Stimulated activated CD8-positive, alpha-beta memory T cell treated with anti-CD3 and anti-CD28 coated beads, Interleukin-4, amount 100 ng/mL, for 24 hours (primary cell): ENCODE data around the gene GDF15.

Experiments used
- DNase-seq: peaks from one replicate; pipeline ENCODE4 v3.0.0-alpha.2; 2020; ENCODE audit warnings: low read depth

GDF15 gene

GRCh38 chr19:18430417-18431144 is 44.6 kb downstream of the GDF15 start:
- no peak for DNase-seq

GRCh38 chr19:18431351-18432197 is 45.6 kb downstream of the GDF15 start:
- no peak for DNase-seq

- DNase-seq, result no peak
Measured at GRCh38 chr19:18432275-18433014, 46.5 kb downstream of the GDF15 start.

DNA sequence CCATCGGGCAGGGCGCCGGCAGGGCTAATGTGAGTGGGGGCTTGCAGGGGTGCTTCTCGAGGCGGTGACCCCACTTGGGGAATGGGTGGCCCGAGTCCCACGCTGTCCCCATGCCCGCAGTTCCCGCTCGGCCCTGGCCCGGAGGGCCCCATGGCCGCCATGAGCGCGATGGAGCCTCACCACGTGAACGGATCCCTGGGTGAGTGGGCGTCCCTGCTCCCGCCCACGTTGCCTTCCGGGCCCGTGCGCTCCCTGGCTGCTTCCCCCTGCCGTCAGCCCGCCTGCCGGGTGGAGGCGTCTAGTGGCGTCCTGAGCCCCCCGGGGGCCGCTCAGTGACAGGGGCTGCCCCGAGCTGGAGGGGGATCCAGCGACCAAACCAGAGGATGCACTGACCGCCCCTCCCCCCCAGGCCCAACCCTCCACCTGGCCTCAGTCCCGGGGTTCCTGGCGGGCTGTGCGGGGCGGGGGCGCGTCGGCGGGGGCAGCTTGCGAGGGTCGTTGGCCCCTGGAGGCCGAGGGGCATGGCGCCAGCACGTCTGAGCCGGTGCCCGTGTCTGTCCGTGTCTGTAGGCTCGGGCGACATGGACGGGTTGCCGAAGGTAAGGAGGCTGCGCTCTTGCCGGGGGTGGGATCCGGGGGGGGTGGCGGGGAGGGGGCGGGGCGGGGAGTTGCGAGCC is 47.2 kb downstream of the GDF15 start:
- no peak for DNase-seq

GRCh38 chr19:18433735-18434398 is 47.9 kb downstream of the GDF15 start:
- DNase-seq, result no peak

DNA sequence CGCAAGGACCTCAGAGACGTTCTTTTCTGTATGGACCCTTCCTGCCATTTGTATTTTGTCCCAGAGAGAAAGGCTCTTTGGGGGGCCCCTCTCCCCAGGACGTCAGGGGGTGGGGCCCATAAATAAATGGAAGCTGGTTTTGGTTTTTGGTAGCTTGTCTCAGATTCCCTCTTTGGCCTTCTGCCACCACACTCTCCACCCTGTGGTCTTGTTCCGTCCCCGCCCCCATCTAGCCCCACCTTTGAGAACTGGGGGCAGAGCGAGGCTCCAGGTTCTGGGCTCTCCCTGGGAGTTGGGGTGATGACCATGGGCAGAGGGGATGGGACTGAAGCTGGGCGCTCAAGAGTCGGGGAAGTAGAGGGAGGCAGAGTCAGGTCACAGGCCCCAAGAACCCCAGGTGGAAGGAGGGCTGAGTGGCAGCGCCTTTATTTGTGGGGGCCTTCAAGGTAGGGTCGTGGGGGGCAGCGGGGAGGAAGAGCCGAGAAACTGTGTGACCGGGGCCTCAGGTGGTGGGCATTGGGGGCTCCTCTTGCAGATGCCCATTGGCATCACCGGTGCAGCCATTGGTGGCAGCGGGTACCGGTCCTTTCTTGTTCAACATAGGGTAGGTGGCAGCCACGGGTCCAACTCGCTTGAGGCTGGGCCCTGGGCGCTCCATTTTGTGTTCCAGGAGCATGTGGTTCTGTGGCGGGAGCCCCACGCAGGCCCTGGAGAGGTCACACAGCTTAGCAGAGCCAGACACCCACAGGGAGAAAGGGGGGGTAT is 48.6 kb downstream of the GDF15 start:
- DNase-seq, result no peak

GRCh38 chr19:18435178-18435841 is 49.4 kb downstream of the GDF15 start:
- no peak for DNase-seq

DNA sequence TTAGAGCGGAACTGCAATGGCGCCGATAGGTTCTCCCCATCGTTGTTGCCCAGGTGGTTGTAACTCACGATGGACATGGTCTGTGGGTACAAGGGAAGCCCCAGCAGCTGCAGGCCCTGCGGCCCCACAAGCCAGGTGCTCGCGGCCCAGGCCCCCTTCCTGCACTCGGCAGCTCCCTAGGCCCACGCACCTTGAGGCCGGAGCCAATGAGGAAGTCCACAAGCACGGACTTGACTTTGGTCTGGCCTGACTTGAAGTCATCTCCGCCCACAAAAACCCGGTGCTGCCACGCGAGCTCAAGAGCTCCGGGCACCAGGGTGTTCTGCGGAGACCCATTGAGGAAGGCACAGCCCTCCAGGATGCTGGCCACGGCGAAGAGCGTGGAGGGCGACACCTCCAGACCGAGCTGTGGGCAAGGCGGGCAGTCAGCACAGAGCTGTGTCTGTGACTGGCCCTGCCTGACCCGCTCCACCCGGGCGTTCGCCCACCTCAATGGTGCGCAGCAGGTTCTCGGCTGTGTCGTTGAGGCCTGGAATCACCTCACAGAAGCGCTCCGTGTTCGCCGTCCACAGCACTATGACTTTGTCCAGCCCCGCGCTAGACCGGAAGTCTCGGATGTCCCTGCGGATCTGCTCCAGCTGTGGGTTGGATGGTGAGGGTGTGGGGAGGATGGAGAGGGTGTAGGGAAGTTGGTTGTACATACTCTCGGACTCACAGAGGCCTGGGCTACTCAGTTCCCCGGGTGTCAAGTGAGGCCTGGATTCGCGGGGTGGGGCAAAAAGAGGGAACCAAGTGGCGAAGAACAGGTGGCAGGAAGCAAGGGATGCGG is 50.1 kb downstream of the GDF15 start:
- DNase-seq, result no peak

DNA sequence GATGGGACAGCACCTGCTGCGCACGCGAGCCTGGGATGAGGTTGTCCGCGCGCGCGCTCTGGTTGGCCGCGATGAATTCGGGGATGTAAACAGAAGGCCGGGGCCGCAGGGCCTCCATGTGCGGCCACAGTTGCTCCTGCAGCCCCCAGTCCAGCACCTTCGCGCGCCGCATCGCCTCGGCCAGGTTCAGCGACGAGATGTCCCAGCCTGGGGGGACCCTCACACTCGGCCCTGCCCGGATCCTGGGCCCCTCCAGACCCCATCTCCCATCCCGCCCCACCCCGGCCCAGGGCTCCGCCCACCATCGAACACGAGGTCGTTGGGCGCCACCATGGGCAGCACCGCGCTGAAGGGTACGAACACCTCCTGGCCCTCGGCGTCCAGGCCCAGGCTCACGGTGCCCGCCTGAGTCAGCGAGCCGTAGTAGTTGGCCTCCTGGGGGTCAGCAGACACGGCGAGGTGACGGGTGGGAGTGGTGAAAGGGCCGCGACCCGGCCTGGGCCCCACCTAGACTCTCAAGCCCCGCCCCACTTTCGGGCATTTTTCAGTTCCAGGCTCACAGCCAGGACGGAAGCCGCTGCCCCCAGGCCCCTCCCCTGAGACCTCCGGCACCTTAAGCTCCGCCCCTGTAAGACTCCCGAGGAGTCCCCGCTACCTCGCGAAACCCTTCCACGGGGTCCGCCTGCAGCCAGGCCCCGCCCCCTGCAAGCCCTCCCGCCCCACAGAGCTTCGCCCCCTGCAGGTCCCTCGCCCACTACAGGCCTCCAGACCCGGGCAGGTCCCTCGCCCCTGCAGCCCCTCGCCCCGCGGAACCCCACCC is 50.9 kb downstream of the GDF15 start:
- peak; percentile 76 for DNase-seq

DNA sequence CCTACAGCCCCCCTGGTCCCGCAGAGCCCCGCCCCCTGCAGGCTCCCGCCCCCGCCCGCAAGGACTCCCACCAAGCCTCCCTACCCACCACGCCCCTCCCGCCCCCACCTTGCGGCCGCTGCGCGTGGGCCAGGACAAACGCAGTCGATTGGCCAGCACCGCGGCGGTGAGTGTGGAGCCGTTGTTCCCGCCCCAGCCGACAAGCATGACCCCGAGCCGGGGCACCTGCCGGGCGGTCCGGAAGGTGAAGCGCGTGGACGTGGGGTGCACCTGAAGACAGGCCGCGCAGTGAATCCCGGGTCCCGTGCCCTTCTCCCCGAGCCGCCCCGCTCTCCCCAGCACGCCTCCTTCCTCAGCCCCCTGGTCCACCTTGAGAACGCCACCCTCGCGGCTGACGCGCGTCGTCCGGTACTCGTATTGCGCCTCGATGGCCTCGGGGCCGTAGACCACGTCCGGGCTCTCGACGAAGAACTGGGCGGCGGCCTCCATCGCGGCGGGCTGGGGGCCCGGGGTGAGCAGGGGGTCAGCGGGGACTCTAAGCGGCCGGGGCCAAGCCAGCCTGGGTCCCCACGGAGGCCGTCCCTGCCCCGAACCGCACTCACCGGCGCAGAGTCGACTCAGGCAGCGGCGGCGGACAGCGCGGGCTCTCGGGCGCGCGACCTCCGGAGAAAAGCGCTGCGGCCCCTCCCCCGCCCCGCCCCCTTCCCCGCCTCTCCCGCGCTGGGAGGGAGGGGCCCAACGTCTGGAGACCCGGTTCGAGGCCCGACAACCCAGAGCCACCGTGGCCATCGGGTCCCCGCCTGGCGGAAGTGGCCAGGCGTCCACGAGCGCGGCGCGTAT is 51.8 kb downstream of the GDF15 start, which contains the start of gene ISYNA1:
ISYNA1 (minus strand) TSS at position 643 of the 840 bp plus-strand sequence; CDS start at position 489, 154 bp downstream.
- DNase-seq, result no peak

DNA sequence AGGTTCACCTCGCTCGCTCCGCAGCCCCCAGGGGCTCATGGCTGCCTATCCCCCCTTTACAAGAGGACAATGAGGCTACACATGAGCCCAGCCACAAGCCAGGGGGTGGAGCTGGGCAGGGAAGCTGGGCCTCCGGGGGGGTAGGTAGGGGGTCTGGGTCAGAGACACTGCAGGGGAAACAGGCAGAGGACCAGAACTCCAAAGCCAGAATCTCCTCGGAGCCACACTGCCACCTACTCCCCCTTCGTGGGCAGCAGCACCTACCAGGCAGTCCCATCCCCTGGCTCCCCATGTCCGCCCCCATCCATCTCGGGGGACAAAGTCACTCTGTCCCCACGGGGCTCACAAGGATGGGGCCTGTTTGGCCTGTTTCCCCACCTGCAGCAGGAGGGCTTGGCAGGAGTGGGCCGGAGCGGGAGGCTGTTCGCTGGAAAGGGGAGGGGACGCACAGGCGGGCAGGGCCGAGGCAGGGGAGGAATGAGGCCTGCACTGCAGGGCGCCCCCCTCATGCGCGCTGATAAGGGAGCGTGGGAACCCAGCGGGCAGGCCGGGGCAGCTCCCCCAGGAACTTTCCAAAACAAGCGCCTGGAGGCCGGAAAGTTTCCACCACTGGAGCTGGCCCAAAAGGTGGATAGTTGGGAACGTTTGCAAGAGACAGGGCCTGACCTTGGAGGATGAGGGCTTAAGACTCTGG is 52.5 kb downstream of the GDF15 start:
- DNase-seq, result no peak
